T-cell (primary cell): Measurements from ENCODE around the gene SMIM7. TPM values are rescaled to one million over a fixed set of nuclear protein-coding genes. Genes with fewer than 3 reads are reported as not detected.
A peak's percentile ranks its signal among the peaks of the same experiment; 100 is the strongest.
"Not testable (repeated sequence)": the region's sequence is repeated elsewhere in the genome, so short reads cannot be mapped to it uniquely, and the experiment has no call there.

Experiments
- ATAC-seq, 4 experiments: fragments of 200-7000 bp in 3 of 4; fragments of 150-1000 bp in 1 of 4; cut with Tn5 transposase; replicated peaks in 1 of 4; 1 replicate in 3 of 4; 2 replicates in 1 of 4; pipeline ENCODE4 v1.10.0; 2021; ENCODE audit warnings: moderate library complexity in 3 of 4, mild to moderate bottlenecking in 2 of 4, moderate number of reproducible peaks in 1 of 4
- CTCF ChIA-PET, 2 donors: fragments of 300-600 bp; sonication (Branson Sonifier 250); formaldehyde crosslinking; loops; one replicate each; lab custom pipeline; 2022; ENCODE audit warnings: antibody characterized with exemption in 2 of 2; lab: Charles Lee
- POLR2A ChIA-PET, 2 donors: fragments of 300-600 bp; sonication (Branson Sonifier 250); formaldehyde crosslinking; loops; one replicate each; lab custom pipeline; 2022; ENCODE audit warnings: antibody characterized with exemption in 2 of 2; lab: Charles Lee
- DNase-seq, 35 experiments: peaks; one replicate each; pipeline versions ENCODE4 v3.0.0 to v3.0.0-alpha.2; 2013 to 2023
- H3K27ac ChIP-seq: one replicate; pipeline ENCODE4 v1.5.1; 2013; ENCODE audit warnings: low read length
- H3K27me3 ChIP-seq, 2 experiments: replicated peaks in 1 of 2; 1 replicate in 1 of 2; 2 replicates in 1 of 2; pipeline versions ENCODE4 v1.6.1 to v1.7.0; 2013; ENCODE audit warnings: low read length in 1 of 2, mixed read lengths in 1 of 2; ENCODE audit not compliant: control insufficient read depth in 2 of 2, insufficient read depth in 2 of 2; ENCODE audit errors: extremely low read depth in 1 of 2
- H3K36me3 ChIP-seq, 2 donors: 1 replicate in 1 of 2; 2 replicates in 1 of 2; pipeline versions ENCODE4 v1.6.1 to v1.7.0; 2013; ENCODE audit warnings: low read length in 1 of 2; ENCODE audit not compliant: control insufficient read depth in 2 of 2, insufficient read depth in 1 of 2; ENCODE audit errors: extremely low read depth in 1 of 2
- H3K4me1 ChIP-seq, 2 experiments: 1 replicate in 1 of 2; 2 replicates in 1 of 2; pipeline versions ENCODE4 v1.6.1 to v1.7.0; 2013; ENCODE audit warnings: low read length in 2 of 2, mixed read lengths in 1 of 2; ENCODE audit not compliant: insufficient read depth in 2 of 2, control insufficient read depth in 1 of 2; ENCODE audit errors: extremely low read depth in 1 of 2
- H3K4me3 ChIP-seq, 2 donors: 1 replicate in 1 of 2; 2 replicates in 1 of 2; pipeline versions ENCODE4 v1.5.1 to v1.7.0; 2013; ENCODE audit warnings: mild to moderate bottlenecking in 2 of 2, low read length in 1 of 2, moderate library complexity in 1 of 2; ENCODE audit not compliant: control insufficient read depth in 1 of 2; ENCODE audit errors: extremely low read depth in 1 of 2
- H3K9me3 ChIP-seq: 2 replicates; pipeline ENCODE4 v1.7.0; 2013
- H3K27ac Mint-ChIP-seq, 2 donors: one replicate each; pipeline ENCODE4 v1.8.0; 2020 to 2021; ENCODE audit warnings: mild to moderate bottlenecking in 2 of 2, mixed read lengths in 2 of 2
- H3K27me3 Mint-ChIP-seq, 2 donors: one replicate each; pipeline ENCODE4 v1.8.0; 2021 to 2022; ENCODE audit warnings: mixed read lengths in 2 of 2
- H3K36me3 Mint-ChIP-seq: one replicate; pipeline ENCODE4 v1.8.0; 2021; ENCODE audit warnings: mixed read lengths
- H3K4me1 Mint-ChIP-seq, 3 donors: one replicate each; pipeline ENCODE4 v1.8.0; 2020 to 2022; ENCODE audit warnings: mixed read lengths in 3 of 3, mild to moderate bottlenecking in 1 of 3
- H3K4me3 Mint-ChIP-seq, 3 donors: one replicate each; pipeline ENCODE4 v1.8.0; 2020 to 2022; ENCODE audit warnings: mild to moderate bottlenecking in 3 of 3, mixed read lengths in 3 of 3, moderate library complexity in 3 of 3
- H3K9me3 Mint-ChIP-seq, 3 donors: one replicate each; pipeline ENCODE4 v1.8.0; 2020 to 2022; ENCODE audit warnings: mixed read lengths in 3 of 3
- WGBS: methylation state at CpG from one replicate; pipeline ENCODE4 v1.1.5; 2013; ENCODE audit warnings: missing lambda C conversion rate; ENCODE audit not compliant: insufficient coverage; 5-methylcytosine and 5-hydroxymethylcytosine counted together
- total RNA-seq, 35 experiments: library from RNA in 6 of 35; stranded (reverse) in 6 of 35; fragments of 120-200 nt in 1 of 35; gene quantifications; one replicate each; pipeline versions ENCODE4 v1.2.1 to v1.2.4 and lab custom pipeline; 2013 to 2026

SMIM7 gene
- total RNA-seq, 5 donors from 2014 or later (not counting 1 experiment from before 2014, with no cell fraction given) = 56.7 to 77.6 (median 73.1) TPM

GRCh38 chr19:16673231-16673630 lies 13.3 kb upstream of the SMIM7 start:
- no peak overlapping the region for H3K27ac Mint-ChIP-seq
- WGBS = 74% methylated on average over 3 of the region's 3 CpGs
- H3K36me3 ChIP-seq = no peaks in the 10 kb centered on the region
- no peak for DNase-seq
- H3K27me3 ChIP-seq = peaks cover 0 to 7% of the 10 kb centered on the region in 2 experiments
- H3K9me3 ChIP-seq = no peaks in the 10 kb centered on the region
- H3K4me1 ChIP-seq = no peaks in the 10 kb centered on the region
- H3K27me3 Mint-ChIP-seq = peaks cover 0 to 3% of the 10 kb centered on the region in 2 donors
- no peak overlapping the region for H3K27ac ChIP-seq
- no peak for ATAC-seq
- no peaks in the 10 kb centered on the region for H3K4me1 Mint-ChIP-seq
- no peak overlapping the region for H3K4me3 Mint-ChIP-seq
- ChIA-PET CTCF (interaction anchor here in 1 of 2 donors (0.5 kb wide), 1 partner anchor 14 kb away, joined by 3 read pairs; no protein-coding TSS in a partner anchor), POLR2A (no interaction called here)
- no peaks in the 10 kb centered on the region for H3K36me3 Mint-ChIP-seq
- H3K4me3 ChIP-seq = no peak overlapping the region
- no peaks in the 10 kb centered on the region for H3K9me3 Mint-ChIP-seq

- Mint-ChIP-seq H3K27ac (no peak overlapping the region), H3K9me3 (no peaks in the 10 kb centered on the region), H3K36me3 (no peaks in the 10 kb centered on the region), H3K27me3 (peaks cover 0 to 3% of the 10 kb centered on the region in 2 donors), H3K4me3 (no peak overlapping the region), H3K4me1 (no peaks in the 10 kb centered on the region)
- H3K9me3 ChIP-seq = no peaks in the 10 kb centered on the region
- peaks cover 0 to 2% of the 10 kb centered on the region in 2 experiments for H3K27me3 ChIP-seq
- DNase-seq (no peak), ATAC-seq (no peak)
- H3K4me1 ChIP-seq = no peaks in the 10 kb centered on the region
- 93% methylated on average over 6 of the region's 12 CpGs for WGBS
- H3K4me3 ChIP-seq = no peak overlapping the region
- no peaks in the 10 kb centered on the region for H3K36me3 ChIP-seq
- CTCF ChIA-PET = no interaction called here
- H3K27ac ChIP-seq = no peak overlapping the region
- POLR2A ChIA-PET = interaction anchor here in 1 of 2 donors (0.5 kb wide), 1 partner anchor 105 kb away, joined by 10 read pairs; no protein-coding TSS in a partner anchor
Observed at GRCh38 chr19:16671652-16672274, 11.8 kb upstream of the SMIM7 start.

GRCh38 chr19:16670291-16670690 lies 10.3 kb upstream of the SMIM7 start:
- no peak overlapping the region for H3K27ac Mint-ChIP-seq
- ATAC-seq = no peak
- POLR2A ChIA-PET = no interaction called here
- H3K9me3 ChIP-seq = no peaks in the 10 kb centered on the region
- H3K4me3 Mint-ChIP-seq = no peak overlapping the region
- no peaks in the 10 kb centered on the region for H3K36me3 ChIP-seq
- no peaks in the 10 kb centered on the region for H3K4me1 ChIP-seq
- no peaks in the 10 kb centered on the region for H3K4me1 Mint-ChIP-seq
- H3K27me3 Mint-ChIP-seq = peaks cover 0 to 3% of the 10 kb centered on the region in 2 donors
- H3K27me3 ChIP-seq = peaks cover 0 to 2% of the 10 kb centered on the region in 2 experiments
- no peak overlapping the region for H3K27ac ChIP-seq
- H3K9me3 Mint-ChIP-seq = no peaks in the 10 kb centered on the region
- no peak overlapping the region for H3K4me3 ChIP-seq
- no peaks in the 10 kb centered on the region for H3K36me3 Mint-ChIP-seq
- WGBS = 88% methylated on average over 7 of the region's 13 CpGs
- DNase-seq = no peak
- CTCF ChIA-PET = interaction anchor here in 1 of 2 donors (0.7 kb wide), 1 partner anchor 283 kb away, joined by 6 read pairs; no protein-coding TSS in a partner anchor

- H3K9me3 Mint-ChIP-seq = not testable (repeated sequence)
Observed at GRCh38 chr19:16668702-16669101, 8.8 kb upstream of the SMIM7 start.

GRCh38 chr19:16668176-16668575 lies 8.2 kb upstream of the SMIM7 start:
- ATAC-seq (no peak), DNase-seq (no peak)
- Histone ChIP-seq H3K27ac (no peak overlapping the region), H3K4me3 (no peak overlapping the region), H3K27me3 (no peaks in the 10 kb centered on the region), H3K9me3 (no peaks in the 10 kb centered on the region), H3K4me1 (peaks cover 0 to 5% of the 10 kb centered on the region in 2 experiments), H3K36me3 (no peaks in the 10 kb centered on the region)
- Mint-ChIP-seq H3K27ac (no peak overlapping the region), H3K27me3 (peaks cover 0 to 3% of the 10 kb centered on the region in 2 donors), H3K36me3 (no peaks in the 10 kb centered on the region), H3K4me1 (peaks cover 3 to 6% (median 3%) of the 10 kb centered on the region in 3 donors), H3K9me3 (no peaks in the 10 kb centered on the region), H3K4me3 (no peak overlapping the region)
- POLR2A ChIA-PET = interaction anchor here in 1 of 2 donors (0.6 kb wide), 1 partner anchor 77 kb away, joined by 3 read pairs; no protein-coding TSS in a partner anchor
- WGBS = 84% methylated on average over 4 of the region's 5 CpGs
- CTCF ChIA-PET = no interaction called here

More at GRCh38 chr19:16668702-16669101, 8.8 kb upstream of the SMIM7 start:
- WGBS = no CpG with 5 or more reads among the region's 4 CpGs
- ATAC-seq, H3K4me3 ChIP-seq, H3K4me3 Mint-ChIP-seq, H3K4me1 Mint-ChIP-seq, H3K4me1 ChIP-seq, H3K9me3 ChIP-seq, H3K36me3 Mint-ChIP-seq, H3K36me3 ChIP-seq, H3K27ac ChIP-seq, H3K27me3 ChIP-seq, DNase-seq, H3K27ac Mint-ChIP-seq, H3K27me3 Mint-ChIP-seq: not testable (repeated sequence)
- ChIA-PET POLR2A (interaction anchor here (0.6 to 0.7 kb wide), 2 partner anchors 53 to 78 kb away, joined by 3 read pairs; no protein-coding TSS in a partner anchor), CTCF (interaction anchor here in 1 of 2 donors (1.1 kb wide), 1 partner anchor 8 kb away, joined by 3 read pairs; the partner anchor contains the start of gene TMEM38A)

- ChIA-PET CTCF (interaction anchor here (0.6 to 1.1 kb wide), 4 partner anchors 7 to 648 kb away, joined by 3 to 8 read pairs (median 3); partner anchors contain the start of gene DDA1 (in 1 of the 2)), POLR2A (interaction anchor here (0.5 to 1.1 kb wide), 3 partner anchors 118 to 1198 kb away, joined by 3 to 7 read pairs (median 3); partner anchors contain the start of gene CALR3 (in 1 of the 2))
- ATAC-seq = no peak
- WGBS = under 1% methylated on average over 26 of the region's 31 CpGs
- H3K27ac ChIP-seq = no peak overlapping the region
- H3K9me3 ChIP-seq = no peaks in the 10 kb centered on the region
- H3K36me3 ChIP-seq = peaks cover 5 to 22% of the 10 kb centered on the region in 2 donors
- peaks cover 7 to 48% of the 10 kb centered on the region in 2 experiments for H3K4me1 ChIP-seq
- H3K4me3 ChIP-seq = peak overlapping the region; percentile 46 to 63
- Mint-ChIP-seq H3K27me3 (no peaks in the 10 kb centered on the region), H3K36me3 (peaks cover 11% of the 10 kb centered on the region), H3K4me3 (peak overlapping the region; percentile 75 to 93 (median 80)), H3K27ac (peak overlapping the region in 1 of 2 donors; percentile 34), H3K9me3 (no peaks in the 10 kb centered on the region), H3K4me1 (peaks cover 28 to 44% (median 36%) of the 10 kb centered on the region in 3 donors)
- DNase-seq = peak in 3 of 35 experiments; percentile 2 to 18 (median 13)
- peaks cover 0 to 7% of the 10 kb centered on the region in 2 experiments for H3K27me3 ChIP-seq
Observed at GRCh38 chr19:16661480-16662034, 1.6 kb upstream of the SMIM7 start.
